HepG2 (cell line): ENCODE measurements around the gene DNTTIP2. TPM values are rescaled to one million over a fixed set of nuclear protein-coding genes. Genes with fewer than 3 reads are reported as not detected.

Source experiments
- AGO2 ChIP-seq: fragments of 200-400 bp; formaldehyde crosslinking; optimal IDR thresholded peaks from 2 replicates; pipeline ENCODE3; 2017; ENCODE audit warnings: mild to moderate bottlenecking, low read depth, low read length, moderate library complexity
- BCL6 ChIP-seq: IDR thresholded peaks from 2 replicates; pipeline ENCODE4 v1.6.1; 2016; ENCODE audit warnings: missing genetic modification reagents, missing compliant biosample characterization
- CEBPG ChIP-seq: IDR thresholded peaks from 2 replicates; pipeline ENCODE4 v1.6.1; 2016
- EED ChIP-seq: sonication (generic); formaldehyde crosslinking; IDR thresholded peaks from 2 replicates; pipeline ENCODE4 v1.5.0; 2020; ENCODE audit warnings: mild to moderate bottlenecking, missing genetic modification reagents
- GATAD2A ChIP-seq: IDR thresholded peaks from 2 replicates; pipeline ENCODE4 v1.6.1; 2016
- HMG20A ChIP-seq: IDR thresholded peaks from 2 replicates; pipeline ENCODE4 v1.6.1; 2016; ENCODE audit warnings: borderline replicate concordance
- KMT2B ChIP-seq: IDR thresholded peaks from 2 replicates; pipeline ENCODE4 v1.6.1; 2016; ENCODE audit warnings: missing genetic modification reagents, missing compliant biosample characterization
- MAF1 ChIP-seq: sonication (generic); formaldehyde crosslinking; IDR thresholded peaks from 2 replicates; pipeline ENCODE4 v1.5.0; 2020; ENCODE audit warnings: missing genetic modification reagents, borderline replicate concordance
- NCOA5 ChIP-seq: sonication (generic); formaldehyde crosslinking; IDR thresholded peaks from 2 replicates; pipeline ENCODE4 v1.4.0; 2020; ENCODE audit warnings: missing genetic modification reagents
- NPAS2 ChIP-seq: sonication (generic); formaldehyde crosslinking; IDR thresholded peaks from 2 replicates; pipeline ENCODE4 v1.8.0; 2022; ENCODE audit warnings: mild to moderate bottlenecking, missing genetic modification reagents, borderline replicate concordance
- PAX8 ChIP-seq: sonication (generic); formaldehyde crosslinking; IDR thresholded peaks from 2 replicates; pipeline ENCODE4 v1.8.0; 2022; ENCODE audit warnings: mild to moderate bottlenecking, missing genetic modification reagents, borderline replicate concordance
- PHF8 ChIP-seq: sonication (generic); formaldehyde crosslinking; IDR thresholded peaks from 2 replicates; pipeline ENCODE4 v1.5.0; 2020; ENCODE audit warnings: missing genetic modification reagents
- PTBP1 ChIP-seq: fragments of 200-400 bp; formaldehyde crosslinking; IDR thresholded peaks from 2 replicates; pipeline ENCODE4 v1.6.1; 2018; ENCODE audit warnings: low read length, low read depth; ENCODE audit not compliant: poor library complexity, severe bottlenecking
- RXRB ChIP-seq: IDR thresholded peaks from 2 replicates; pipeline ENCODE4 v1.6.1; 2016; ENCODE audit warnings: borderline replicate concordance, missing genetic modification reagents, missing compliant biosample characterization
- SAP130 ChIP-seq: IDR thresholded peaks from 2 replicates; pipeline ENCODE4 v1.6.1; 2016; ENCODE audit warnings: low read depth
- SMARCE1 ChIP-seq: fragments of 450-650 bp; IDR thresholded peaks from 2 replicates; pipeline ENCODE4 v1.6.1; 2017; ENCODE audit warnings: borderline replicate concordance
- SOX13 ChIP-seq, 3 experiments: fragments of 450-650 bp in 1 of 3; sonication (generic) in 1 of 3; formaldehyde crosslinking in 1 of 3; IDR thresholded peaks in 2 of 3; conservative IDR thresholded peaks in 1 of 3; 2 replicates each; pipeline versions ENCODE4 v1.5.0 to v1.6.1; 2016 to 2020; ENCODE audit warnings: antibody characterized with exemption in 1 of 3, mild to moderate bottlenecking in 1 of 3, missing compliant biosample characterization in 1 of 3, missing genetic modification reagents in 1 of 3, moderate library complexity in 1 of 3
- SP1 ChIP-seq, 2 experiments: fragments of 450-650 bp in 1 of 2; sonication (generic) in 1 of 2; formaldehyde crosslinking in 1 of 2; IDR thresholded peaks; 2 replicates each; pipeline versions ENCODE4 v1.4.0 to v1.6.1; 2016 to 2020; ENCODE audit warnings: missing genetic modification reagents in 1 of 2
- SP4 ChIP-seq: sonication (generic); formaldehyde crosslinking; IDR thresholded peaks from 2 replicates; pipeline ENCODE4 v1.8.1; 2023; ENCODE audit warnings: mild to moderate bottlenecking, missing genetic modification reagents
- TFE3 ChIP-seq: IDR thresholded peaks from 2 replicates; pipeline ENCODE4 v1.6.1; 2016
- ZBTB7B ChIP-seq: sonication (generic); formaldehyde crosslinking; IDR thresholded peaks from 2 replicates; pipeline ENCODE4 v1.4.0; 2020; ENCODE audit warnings: missing genetic modification reagents
- ZMAT3 ChIP-seq: sonication (generic); formaldehyde crosslinking; conservative IDR thresholded peaks from 2 replicates; pipeline ENCODE4 v1.7.0; 2021; ENCODE audit warnings: missing genetic modification reagents
- ZNF124 ChIP-seq: sonication (generic); formaldehyde crosslinking; IDR thresholded peaks from 2 replicates; pipeline ENCODE4 v1.4.0; 2020; ENCODE audit warnings: missing genetic modification reagents
- ZNF224 ChIP-seq: sonication (generic); formaldehyde crosslinking; IDR thresholded peaks from 2 replicates; pipeline ENCODE4 v1.5.0; 2020; ENCODE audit warnings: mild to moderate bottlenecking, missing genetic modification reagents
- ZNF552 ChIP-seq: sonication (generic); formaldehyde crosslinking; IDR thresholded peaks from 2 replicates; pipeline ENCODE4 v1.9.0; 2022; ENCODE audit warnings: missing genetic modification reagents, mild to moderate bottlenecking, borderline replicate concordance
- ZNF670 ChIP-seq: sonication (generic); formaldehyde crosslinking; IDR thresholded peaks from 2 replicates; pipeline ENCODE4 v1.8.0; 2022; ENCODE audit warnings: mild to moderate bottlenecking, missing genetic modification reagents, borderline replicate concordance
- polyA plus RNA-seq, 8 experiments: library from polyadenylated mRNA; depleted of rRNA in 3 of 8; stranded (reverse) in 7 of 8; unstranded in 1 of 8; fragments of >200 nt; fragmentation: Illumina TruSeq in 4 of 8; extraction: Trizol in 4 of 8; gene quantifications; 2 replicates each; pipeline versions ENCODE4 v1.2.1 to v1.2.3, GENCODE V29; 2011 to 2016; ENCODE audit warnings: low read depth in 4 of 8, missing spikeins in 1 of 8, mixed read lengths in 1 of 8; ENCODE audit not compliant: insufficient read depth in 1 of 8
- total RNA-seq, 5 experiments: library from RNA; depleted of rRNA; stranded (reverse); fragments of >200 nt; fragmentation: Illumina TruSeq; extraction: Trizol; gene quantifications; 2 replicates each; pipeline ENCODE4 v1.2.3, GENCODE V29; 2016; ENCODE audit warnings: low read depth in 1 of 5
- TF ChIP-seq, protein P1 (sequence below): sonication (generic); formaldehyde crosslinking; IDR thresholded peaks from 2 replicates; pipeline ENCODE4 v1.4.0; 2020; ENCODE audit warnings: missing genetic modification reagents
- TF ChIP-seq, protein P2 (sequence below): sonication (generic); formaldehyde crosslinking; IDR thresholded peaks from 2 replicates; pipeline ENCODE4 v1.4.0; 2020; ENCODE audit warnings: missing genetic modification reagents

DNTTIP2 gene
- total and polyA plus RNA-seq, 2 of the 13 experiments (the other 11 are each of a cell fraction or from before 2014, with no cell fraction given) = 11.4 to 63.3 TPM

DNA sequence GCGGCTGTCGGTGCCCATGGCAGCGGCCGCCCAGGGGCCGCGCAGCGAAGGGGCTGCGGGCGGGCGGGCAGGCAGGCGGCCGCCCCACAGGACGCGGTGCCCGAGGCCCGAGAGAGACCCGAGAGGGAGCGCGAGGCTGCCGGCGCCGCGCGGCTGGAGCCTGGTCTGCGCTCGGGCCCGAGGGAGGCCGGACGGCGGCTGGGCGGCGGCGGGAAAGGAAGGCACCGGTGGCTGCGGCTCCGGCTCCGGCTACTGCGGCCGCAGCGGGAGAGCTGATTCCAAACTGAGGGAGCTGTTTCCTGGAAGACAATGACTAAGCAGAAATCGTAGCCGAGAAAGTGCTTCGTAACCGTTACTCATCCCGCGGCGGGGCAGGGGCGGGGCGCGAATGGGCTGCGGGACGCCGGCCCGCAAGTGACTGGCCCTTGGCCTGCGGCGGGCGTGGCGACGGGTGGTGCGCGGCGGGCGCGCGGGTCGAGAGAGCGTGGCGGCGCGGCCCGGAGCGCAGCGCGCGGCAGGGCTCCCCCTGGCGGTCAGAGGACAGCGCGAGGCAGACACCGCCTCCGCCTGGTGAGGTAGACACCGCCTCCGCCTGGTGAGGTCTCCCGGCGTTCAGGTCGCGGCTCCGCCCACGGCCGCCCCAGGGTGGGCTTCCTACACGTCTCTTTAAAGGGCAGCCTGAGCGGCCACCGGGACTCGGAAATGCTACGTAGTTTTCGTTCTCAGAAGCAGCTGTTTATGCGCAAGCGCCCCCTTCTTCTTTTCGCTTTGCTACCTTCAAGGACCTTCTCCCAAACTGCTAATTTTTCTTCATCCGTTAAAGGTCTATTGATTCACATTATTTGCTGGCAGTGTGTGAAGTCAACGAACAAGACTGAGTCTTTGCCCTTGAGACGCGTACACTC, 30.4 kb upstream of the DNTTIP2 start, which contains the start of gene GCLM (continued):
- TF ChIP-seq PTBP1 (no peak), KMT2B (CRISPR knock-in tag) (0 out of 2 replicates have a peak, but pooled peaks have one; percentile 55), PHF8 (CRISPR knock-in tag) (peak; percentile 69), SAP130 (CRISPR knock-in tag) (peak; percentile 95), ZMAT3 (no peak; the same call in 1 of the 2 replicates), SMARCE1 (no peak), CEBPG (peak; percentile 41), ZBTB7B (CRISPR knock-in tag) (peak; percentile 94), PAX8 (CRISPR knock-in tag) (no peak), NCOA5 (no peak), ZNF552 (CRISPR knock-in tag) (no peak), HMG20A (CRISPR knock-in tag) (peak; percentile 8; the same call in 1 of the 2 replicates), ZNF224 (CRISPR knock-in tag) (no peak), GATAD2A (CRISPR knock-in tag) (peak; percentile 65), SOX13 (IDR thresholded peaks at IDR 0.05) (no peak), SOX13 (CRISPR knock-in tag; conservative IDR thresholded peaks at IDR 0.05 in 1 of 2, IDR thresholded peaks at IDR 0.05 in 1 of 2) (peak in 1 of 2 experiments; percentile 23; a peak in 1 of 4 replicates), SP4 (CRISPR knock-in tag) (peak; percentile 80), ZNF670 (CRISPR knock-in tag) (no peak), NPAS2 (no peak), TFE3 (CRISPR knock-in tag) (no peak), EED (CRISPR knock-in tag) (no peak), SP1 (IDR thresholded peaks at IDR 0.05) (no peak), SP1 (CRISPR knock-in tag; IDR thresholded peaks at IDR 0.05) (peak; percentile 41; the same call in 1 of the 2 replicates), MAF1 (CRISPR knock-in tag) (0 out of 2 replicates have a peak, but pooled peaks have one; percentile 42), RXRB (CRISPR knock-in tag) (peak; percentile 41; the same call in 1 of the 2 replicates), AGO2 (peak; percentile 52), BCL6 (CRISPR knock-in tag) (peak; percentile 92), ZNF124 (CRISPR knock-in tag) (no peak)
- TF ChIP-seq, protein P1, sequence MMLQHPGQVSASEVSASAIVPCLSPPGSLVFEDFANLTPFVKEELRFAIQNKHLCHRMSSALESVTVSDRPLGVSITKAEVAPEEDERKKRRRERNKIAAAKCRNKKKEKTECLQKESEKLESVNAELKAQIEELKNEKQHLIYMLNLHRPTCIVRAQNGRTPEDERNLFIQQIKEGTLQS = peak; percentile 51; the same call in 1 of the 2 replicates
- TF ChIP-seq, protein P2, sequence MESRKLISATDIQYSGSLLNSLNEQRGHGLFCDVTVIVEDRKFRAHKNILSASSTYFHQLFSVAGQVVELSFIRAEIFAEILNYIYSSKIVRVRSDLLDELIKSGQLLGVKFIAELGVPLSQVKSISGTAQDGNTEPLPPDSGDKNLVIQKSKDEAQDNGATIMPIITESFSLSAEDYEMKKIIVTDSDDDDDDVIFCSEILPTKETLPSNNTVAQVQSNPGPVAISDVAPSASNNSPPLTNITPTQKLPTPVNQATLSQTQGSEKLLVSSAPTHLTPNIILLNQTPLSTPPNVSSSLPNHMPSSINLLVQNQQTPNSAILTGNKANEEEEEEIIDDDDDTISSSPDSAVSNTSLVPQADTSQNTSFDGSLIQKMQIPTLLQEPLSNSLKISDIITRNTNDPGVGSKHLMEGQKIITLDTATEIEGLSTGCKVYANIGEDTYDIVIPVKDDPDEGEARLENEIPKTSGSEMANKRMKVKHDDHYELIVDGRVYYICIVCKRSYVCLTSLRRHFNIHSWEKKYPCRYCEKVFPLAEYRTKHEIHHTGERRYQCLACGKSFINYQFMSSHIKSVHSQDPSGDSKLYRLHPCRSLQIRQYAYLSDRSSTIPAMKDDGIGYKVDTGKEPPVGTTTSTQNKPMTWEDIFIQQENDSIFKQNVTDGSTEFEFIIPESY = no peak; the same call in 1 of the 2 replicates
